Nephron (organoid): ENCODE results near the gene LGR5.
A peak's percentile ranks its signal among the peaks of the same experiment; 100 is the strongest.

Experiments used
- H3K27ac Mint-ChIP-seq, 3 experiments: 2 replicates each; pipeline ENCODE4 v1.8.0; 2020; ENCODE audit warnings: mixed read lengths in 3 of 3, mild to moderate bottlenecking in 2 of 3, moderate library complexity in 1 of 3
- H3K27me3 Mint-ChIP-seq: 2 replicates; pipeline ENCODE4 v1.8.0; 2021; ENCODE audit warnings: low read depth, mild to moderate bottlenecking, moderate library complexity, mixed read lengths
- H3K36me3 Mint-ChIP-seq: 2 replicates; pipeline ENCODE4 v1.8.0; 2020; ENCODE audit warnings: low read depth, mixed read lengths
- H3K4me1 Mint-ChIP-seq: 2 replicates; pipeline ENCODE4 v1.8.0; 2020; ENCODE audit warnings: mixed read lengths
- H3K4me3 Mint-ChIP-seq, 3 experiments: 2 replicates each; pipeline ENCODE4 v1.8.0; 2020; ENCODE audit warnings: mild to moderate bottlenecking in 3 of 3, mixed read lengths in 3 of 3, moderate library complexity in 2 of 3
- H3K9me3 Mint-ChIP-seq: 2 replicates; pipeline ENCODE4 v1.8.0; 2020; ENCODE audit warnings: mixed read lengths
- CTCF ChIP-seq, 3 experiments: fragments of 200-600 bp; sonication (generic); IDR thresholded peaks; one replicate each; pipeline ENCODE4 v1.5.0; 2021; ENCODE audit warnings: antibody characterized with exemption in 3 of 3; ENCODE audit not compliant: unreplicated experiment in 3 of 3

LGR5 gene

GRCh38 chr12:71621938-71622337 lies 182.3 kb downstream of the LGR5 start:
- no peak for TF ChIP-seq CTCF (IDR thresholded peaks at IDR 0.05; ENCODE audit: unreplicated experiment in 3 of 3)
- Mint-ChIP-seq H3K4me1 (peaks cover 4% of the 10 kb centered on the region), H3K27ac (no peak overlapping the region), H3K36me3 (peaks cover 84% of the 10 kb centered on the region), H3K4me3 (no peak overlapping the region), H3K27me3 (no peaks in the 10 kb centered on the region), H3K9me3 (no peaks in the 10 kb centered on the region)

- Mint-ChIP-seq H3K27ac (no peak overlapping the region), H3K27me3 (no peaks in the 10 kb centered on the region), H3K4me1 (peaks cover 4% of the 10 kb centered on the region), H3K4me3 (no peak overlapping the region), H3K9me3 (no peaks in the 10 kb centered on the region), H3K36me3 (peaks cover 74% of the 10 kb centered on the region)
- no peak for TF ChIP-seq CTCF (IDR thresholded peaks at IDR 0.05; ENCODE audit: unreplicated experiment in 3 of 3)
Measured at GRCh38 chr12:71625476-71625875, 185.9 kb downstream of the LGR5 start.

- Mint-ChIP-seq H3K27me3 (no peaks in the 10 kb centered on the region), H3K4me1 (peaks cover 4% of the 10 kb centered on the region), H3K36me3 (peaks cover 71% of the 10 kb centered on the region), H3K27ac (peak overlapping the region in 1 of 3 experiments; percentile 77), H3K9me3 (no peaks in the 10 kb centered on the region), H3K4me3 (no peak overlapping the region)
- no peak for TF ChIP-seq CTCF (IDR thresholded peaks at IDR 0.05; ENCODE audit: unreplicated experiment in 3 of 3)
Measured at GRCh38 chr12:71626098-71626497, 186.5 kb downstream of the LGR5 start.

- Mint-ChIP-seq H3K4me1 (peaks cover 4% of the 10 kb centered on the region), H3K27ac (peak overlapping the region in 2 of 3 experiments; percentile 40 to 77), H3K27me3 (no peaks in the 10 kb centered on the region), H3K4me3 (no peak overlapping the region), H3K36me3 (peaks cover 66% of the 10 kb centered on the region), H3K9me3 (no peaks in the 10 kb centered on the region)
- TF ChIP-seq CTCF (IDR thresholded peaks at IDR 0.05; ENCODE audit: unreplicated experiment in 3 of 3), result no peak
Measured at GRCh38 chr12:71626768-71627167, 187.2 kb downstream of the LGR5 start.

GRCh38 chr12:71627438-71628002 lies 187.9 kb downstream of the LGR5 start:
- peaks cover 66% of the 10 kb centered on the region for H3K36me3 Mint-ChIP-seq
- H3K9me3 Mint-ChIP-seq, result no peaks in the 10 kb centered on the region
- H3K27ac Mint-ChIP-seq, result peak overlapping the region in 2 of 3 experiments; percentile 29 to 52
- no peak overlapping the region for H3K4me3 Mint-ChIP-seq
- no peaks in the 10 kb centered on the region for H3K27me3 Mint-ChIP-seq
- H3K4me1 Mint-ChIP-seq, result peaks cover 4% of the 10 kb centered on the region
- no peak for TF ChIP-seq CTCF (IDR thresholded peaks at IDR 0.05; ENCODE audit: unreplicated experiment in 3 of 3)
